ENCODE data around the gene LSM7. TPM values are rescaled to one million over a fixed set of nuclear protein-coding genes. Genes with fewer than 3 reads are reported as not detected.

Gene LSM7
- total RNA-seq, 2 donors from 2014 or later = 45.7 to 69.9 TPM

- intact Hi-C loops (cut with DNase I) = no loop called here
- TF ChIP-seq CTCF (IDR thresholded peaks at IDR 0.05) = no peak
- no peak for TF ChIP-seq POLR2A (IDR thresholded peaks at IDR 0.05)
- H3K27me3 ChIP-seq = peaks cover 0 to 11% of the 10 kb centered on the region in 2 donors
- H3K4me1 ChIP-seq = peaks cover 16% of the 10 kb centered on the region
- no peaks in the 10 kb centered on the region for H3K36me3 ChIP-seq (replicated peaks in 1 of 2; ENCODE audit: insufficient read depth in 1 of 2, low read depth in 2 of 2)
- no peak for DNase-seq
- no peak for ATAC-seq
- no peak overlapping the region for H3K27ac ChIP-seq
- WGBS, 2 donors = 56 to 70% methylated on average over 3 to 17 of the region's 17 CpGs
- no peaks in the 10 kb centered on the region for H3K9me3 ChIP-seq
- no peak overlapping the region for H3K4me3 ChIP-seq
Measured at GRCh38 chr19:2306971-2307370, 21.4 kb downstream of the LSM7 start.

GRCh38 chr19:2306281-2306806 is 22.0 kb downstream of the LSM7 start:
- ATAC-seq (no peak), DNase-seq (no peak)
- Histone ChIP-seq H3K4me1 (peaks cover 16% of the 10 kb centered on the region), H3K9me3 (no peaks in the 10 kb centered on the region), H3K27ac (no peak overlapping the region), H3K4me3 (no peak overlapping the region), H3K27me3 (peaks cover 0 to 11% of the 10 kb centered on the region in 2 donors), H3K36me3 (replicated peaks in 1 of 2; ENCODE audit: insufficient read depth in 1 of 2, low read depth in 2 of 2) (no peaks in the 10 kb centered on the region)
- TF ChIP-seq POLR2A (IDR thresholded peaks at IDR 0.05) = no peak
- TF ChIP-seq CTCF (IDR thresholded peaks at IDR 0.05) = no peak
- 79 to 84% methylated on average over 16 to 19 of the region's 19 CpGs for WGBS, 2 donors
- intact Hi-C loops (cut with DNase I) = no loop called here

- ATAC-seq (no peak), DNase-seq (no peak)
- no peaks in the 10 kb centered on the region for H3K9me3 ChIP-seq
- peaks cover 0 to 11% of the 10 kb centered on the region in 2 donors for H3K27me3 ChIP-seq
- no peak overlapping the region for H3K27ac ChIP-seq
- intact Hi-C loops (cut with DNase I) = no loop called here
- WGBS, 2 donors = 77 to 88% methylated on average over 18 to 19 of the region's 19 CpGs
- H3K36me3 ChIP-seq (replicated peaks in 1 of 2; ENCODE audit: insufficient read depth in 1 of 2, low read depth in 2 of 2) = no peaks in the 10 kb centered on the region
- no peak for TF ChIP-seq CTCF (IDR thresholded peaks at IDR 0.05)
- no peak for TF ChIP-seq POLR2A (IDR thresholded peaks at IDR 0.05)
- H3K4me3 ChIP-seq = no peak overlapping the region
- H3K4me1 ChIP-seq = peaks cover 16% of the 10 kb centered on the region
Measured at GRCh38 chr19:2305452-2306280, 22.7 kb downstream of the LSM7 start.

GRCh38 chr19:2303211-2303798 is 25.1 kb downstream of the LSM7 start:
- ATAC-seq (no peak), DNase-seq (no peak)
- TF ChIP-seq POLR2A (IDR thresholded peaks at IDR 0.05) (no peak), CTCF (IDR thresholded peaks at IDR 0.05) (no peak)
- Histone ChIP-seq H3K27ac (no peak overlapping the region), H3K36me3 (replicated peaks in 1 of 2; ENCODE audit: insufficient read depth in 1 of 2, low read depth in 2 of 2) (no peaks in the 10 kb centered on the region), H3K27me3 (peaks cover 0 to 9% of the 10 kb centered on the region in 2 donors), H3K9me3 (no peaks in the 10 kb centered on the region), H3K4me1 (peaks cover 11% of the 10 kb centered on the region), H3K4me3 (no peak overlapping the region)
- intact Hi-C loops (cut with DNase I) = no loop called here
- 74 to 76% methylated on average over 22 of the region's 26 CpGs for WGBS, 2 donors
